GM21515 (cell line): ENCODE measurements around the gene CHRD.
"Not testable (repeated sequence)": the region's sequence is repeated elsewhere in the genome, so short reads cannot be mapped to it uniquely, and the experiment has no call there.

Experiments used
- ATAC-seq: cut with Tn5 transposase; IDR thresholded peaks from one replicate; pipeline ENCODE4 v1.9.1; 2021; ENCODE audit not compliant: unreplicated experiment

Gene CHRD

GRCh38 chr3:184414418-184415202, 34.8 kb downstream of the CHRD start:
- no peak for ATAC-seq

GRCh38 chr3:184415203-184415490, 35.3 kb downstream of the CHRD start:
- no peak for ATAC-seq

GRCh38 chr3:184417619-184418327, 37.9 kb downstream of the CHRD start:
- ATAC-seq, result peak; percentile 88

- ATAC-seq, result no peak
Measured at GRCh38 chr3:184419171-184419570, 39.3 kb downstream of the CHRD start.

GRCh38 chr3:184423561-184423960, 43.7 kb downstream of the CHRD start:
- ATAC-seq, result no peak

- no peak for ATAC-seq
Measured at GRCh38 chr3:184426691-184427141, 46.9 kb downstream of the CHRD start.

- no peak for ATAC-seq
Measured at GRCh38 chr3:184428561-184429175, 48.8 kb downstream of the CHRD start.

- ATAC-seq, result no peak
Measured at GRCh38 chr3:184429786-184430185, 49.9 kb downstream of the CHRD start.

GRCh38 chr3:184430940-184431339, 51.1 kb downstream of the CHRD start:
- no peak for ATAC-seq

GRCh38 chr3:184433178-184433577, 53.3 kb downstream of the CHRD start:
- not testable (repeated sequence) for ATAC-seq

GRCh38 chr3:184439096-184439495, 59.2 kb downstream of the CHRD start:
- ATAC-seq, result no peak
